Measurements from ENCODE around the gene SLC17A9. TPM values are rescaled to one million over a fixed set of nuclear protein-coding genes. Genes with fewer than 3 reads are reported as not detected.

The SLC17A9 gene
- total RNA-seq, 4 donors from 2014 or later: 3.8 to 19.0 (median 5.2) TPM

DNA sequence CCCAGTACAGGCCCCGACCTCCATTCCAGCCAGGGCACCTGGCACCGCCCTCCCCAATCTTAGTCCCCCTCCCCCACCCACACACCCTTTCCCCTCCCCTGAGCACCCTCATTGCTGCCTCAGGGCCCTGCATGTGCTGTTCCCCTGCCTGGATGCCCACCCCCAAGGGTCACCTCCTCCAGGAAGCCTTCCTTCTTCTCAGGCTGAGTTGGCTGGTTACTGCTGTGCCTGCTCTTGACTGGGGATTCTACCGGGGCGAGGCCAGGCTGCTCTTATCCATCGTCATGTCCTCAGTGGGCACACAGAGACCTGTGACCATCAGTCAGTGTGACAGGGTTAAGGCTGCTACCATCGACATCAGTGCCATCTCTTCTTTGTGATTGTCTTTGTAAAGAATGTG is 30.7 kb downstream of the SLC17A9 start:
- TF ChIP-seq, protein P1, sequence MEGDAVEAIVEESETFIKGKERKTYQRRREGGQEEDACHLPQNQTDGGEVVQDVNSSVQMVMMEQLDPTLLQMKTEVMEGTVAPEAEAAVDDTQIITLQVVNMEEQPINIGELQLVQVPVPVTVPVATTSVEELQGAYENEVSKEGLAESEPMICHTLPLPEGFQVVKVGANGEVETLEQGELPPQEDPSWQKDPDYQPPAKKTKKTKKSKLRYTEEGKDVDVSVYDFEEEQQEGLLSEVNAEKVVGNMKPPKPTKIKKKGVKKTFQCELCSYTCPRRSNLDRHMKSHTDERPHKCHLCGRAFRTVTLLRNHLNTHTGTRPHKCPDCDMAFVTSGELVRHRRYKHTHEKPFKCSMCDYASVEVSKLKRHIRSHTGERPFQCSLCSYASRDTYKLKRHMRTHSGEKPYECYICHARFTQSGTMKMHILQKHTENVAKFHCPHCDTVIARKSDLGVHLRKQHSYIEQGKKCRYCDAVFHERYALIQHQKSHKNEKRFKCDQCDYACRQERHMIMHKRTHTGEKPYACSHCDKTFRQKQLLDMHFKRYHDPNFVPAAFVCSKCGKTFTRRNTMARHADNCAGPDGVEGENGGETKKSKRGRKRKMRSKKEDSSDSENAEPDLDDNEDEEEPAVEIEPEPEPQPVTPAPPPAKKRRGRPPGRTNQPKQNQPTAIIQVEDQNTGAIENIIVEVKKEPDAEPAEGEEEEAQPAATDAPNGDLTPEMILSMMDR (IDR thresholded peaks at IDR 0.05): no peak
- TF ChIP-seq POLR2A (IDR thresholded peaks at IDR 0.05): no peak
- Histone ChIP-seq H3K27ac (no peak overlapping the region), H3K4me3 (no peak overlapping the region), H3K9me3 (no peaks in the 10 kb centered on the region), H3K4me1 (peaks cover 0 to 10% (median 3%) of the 10 kb centered on the region in 4 donors), H3K27me3 (no peaks in the 10 kb centered on the region), H3K36me3 (no peaks in the 10 kb centered on the region)
- DNase-seq: no peak

DNA sequence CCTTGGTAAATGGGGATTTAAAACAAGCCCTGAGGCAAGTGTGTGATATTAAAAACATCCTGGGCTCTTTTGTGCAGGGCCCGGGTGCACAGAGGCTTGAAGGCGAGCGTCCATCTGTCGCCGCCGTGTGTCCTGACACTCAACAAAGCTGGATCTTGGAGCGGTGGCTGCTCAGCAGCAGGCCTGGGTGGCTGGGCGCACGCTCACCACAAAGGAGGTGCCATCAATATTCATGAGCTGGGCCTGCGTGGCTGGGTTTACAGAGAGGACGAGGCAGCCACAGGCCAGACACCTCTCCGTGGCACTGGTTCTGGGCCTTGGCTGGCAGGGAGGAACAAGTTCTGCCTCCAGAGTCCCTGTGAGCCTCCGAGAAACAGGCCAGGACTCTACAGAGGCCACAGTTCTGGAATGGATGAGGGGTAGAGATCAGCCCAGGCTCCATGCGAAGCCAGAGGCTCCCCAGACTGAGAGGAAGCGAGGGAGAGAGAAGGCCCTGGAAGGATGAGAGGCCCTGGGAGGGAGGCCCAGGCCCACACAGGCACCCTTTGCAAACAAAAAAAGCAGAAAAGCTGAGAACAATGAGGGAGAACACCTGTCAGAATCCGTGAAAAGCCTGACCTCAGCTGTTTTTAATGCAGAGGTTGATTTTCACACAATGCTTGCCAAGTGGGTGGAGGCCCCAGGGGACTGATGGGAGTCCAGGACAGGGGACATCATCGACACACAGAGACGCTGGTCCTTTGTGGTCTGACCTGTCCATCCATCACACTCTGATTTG is 32.3 kb downstream of the SLC17A9 start:
- H3K9me3 ChIP-seq: no peaks in the 10 kb centered on the region
- H3K4me1 ChIP-seq: peaks cover 0 to 3% (median 0%) of the 10 kb centered on the region in 4 donors
- no peak overlapping the region for H3K27ac ChIP-seq
- TF ChIP-seq POLR2A (IDR thresholded peaks at IDR 0.05): no peak
- TF ChIP-seq, protein P1 (IDR thresholded peaks at IDR 0.05): no peak
- H3K4me3 ChIP-seq: no peak overlapping the region
- no peak for DNase-seq
- no peaks in the 10 kb centered on the region for H3K27me3 ChIP-seq
- no peaks in the 10 kb centered on the region for H3K36me3 ChIP-seq

DNA sequence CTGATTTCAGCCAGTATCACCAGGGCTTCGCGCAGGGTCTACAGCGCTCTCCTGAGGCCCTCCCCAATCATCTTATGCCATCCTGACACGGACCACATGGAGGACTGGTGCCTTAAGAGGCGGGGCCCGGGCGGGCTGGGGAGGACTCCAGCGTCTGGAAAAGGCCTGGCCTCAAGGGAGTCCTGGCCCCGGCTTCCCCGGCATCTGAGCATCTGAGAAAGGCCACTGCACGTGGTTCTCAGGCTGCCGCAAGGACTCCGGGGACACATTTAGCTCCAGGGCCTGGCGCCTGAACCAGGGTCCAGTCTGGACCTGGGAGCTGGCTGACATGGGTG is 32.9 kb downstream of the SLC17A9 start:
- Histone ChIP-seq H3K36me3 (no peaks in the 10 kb centered on the region), H3K4me3 (no peak overlapping the region), H3K27ac (no peak overlapping the region), H3K9me3 (no peaks in the 10 kb centered on the region), H3K4me1 (peaks cover 0 to 3% (median 0%) of the 10 kb centered on the region in 4 donors), H3K27me3 (no peaks in the 10 kb centered on the region)
- no peak for DNase-seq
- TF ChIP-seq POLR2A (IDR thresholded peaks at IDR 0.05): no peak
- TF ChIP-seq, protein P1 (IDR thresholded peaks at IDR 0.05): no peak

DNA sequence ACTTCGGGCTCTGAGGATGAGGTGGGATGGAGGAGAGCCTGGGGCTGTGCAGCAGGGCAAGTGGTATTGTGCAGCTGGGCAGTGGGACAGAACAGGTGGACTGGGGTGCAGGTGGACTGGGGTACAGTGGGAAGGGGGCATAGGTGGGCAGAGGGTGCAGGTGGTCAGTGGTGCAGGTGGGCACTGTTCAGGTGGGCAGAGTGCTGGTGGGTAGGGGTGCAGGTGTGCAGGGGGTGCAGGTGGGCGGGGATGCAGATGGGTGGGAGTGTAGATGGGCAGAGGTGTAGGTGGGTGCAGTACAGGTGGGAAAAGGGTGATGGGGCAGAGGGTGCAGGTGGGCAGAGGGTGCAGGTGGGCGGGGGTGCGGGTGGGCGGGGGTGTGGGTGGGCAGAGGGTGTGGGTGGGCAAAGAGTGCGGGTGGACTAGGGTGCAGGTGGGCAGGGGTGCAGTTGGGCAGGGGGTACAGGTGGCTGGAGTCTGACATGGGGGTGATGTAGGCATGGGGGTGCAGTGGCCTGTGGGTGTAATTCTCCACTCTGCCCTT is 33.8 kb downstream of the SLC17A9 start:
- no peaks in the 10 kb centered on the region for H3K9me3 ChIP-seq
- no peak overlapping the region for H3K4me3 ChIP-seq
- H3K27me3 ChIP-seq: no peaks in the 10 kb centered on the region
- TF ChIP-seq POLR2A (IDR thresholded peaks at IDR 0.05): no peak
- TF ChIP-seq, protein P1 (IDR thresholded peaks at IDR 0.05): no peak
- no peak overlapping the region for H3K27ac ChIP-seq
- DNase-seq: no peak
- H3K4me1 ChIP-seq: no peaks in the 10 kb centered on the region
- H3K36me3 ChIP-seq: no peaks in the 10 kb centered on the region

DNA sequence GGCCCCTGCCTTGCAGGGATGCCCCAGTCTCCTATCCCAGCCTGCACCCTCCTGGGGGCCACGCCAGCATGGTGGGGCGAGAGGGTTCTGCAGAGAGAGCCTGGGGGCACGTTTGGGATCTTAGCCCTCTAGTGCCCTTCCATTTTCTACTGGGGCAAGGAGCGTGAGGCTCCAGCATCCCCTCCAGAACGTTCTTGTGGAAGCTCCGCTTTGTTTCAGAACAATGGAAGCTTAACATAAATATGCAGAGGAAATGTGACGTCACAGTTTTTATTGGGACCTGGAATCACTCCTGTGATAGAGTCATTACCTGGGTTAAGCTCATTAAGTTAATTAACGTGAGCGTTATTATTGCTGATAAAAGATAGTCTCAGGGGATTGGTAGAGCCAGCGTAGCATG is 34.6 kb downstream of the SLC17A9 start:
- Histone ChIP-seq H3K36me3 (no peaks in the 10 kb centered on the region), H3K27ac (no peak overlapping the region), H3K27me3 (no peaks in the 10 kb centered on the region), H3K9me3 (no peaks in the 10 kb centered on the region), H3K4me3 (no peak overlapping the region), H3K4me1 (no peaks in the 10 kb centered on the region)
- no peak for DNase-seq
- TF ChIP-seq POLR2A (IDR thresholded peaks at IDR 0.05): no peak
- TF ChIP-seq, protein P1 (IDR thresholded peaks at IDR 0.05): no peak

Measured in Peyer's patch (tissue), 4 donors.